ENCODE results near the gene LIMS1. TPM values are rescaled to one million over a fixed set of nuclear protein-coding genes. Genes with fewer than 3 reads are reported as not detected.

LIMS1 gene
- polyA plus RNA-seq, 1 donor (not counting 4 experiments of a cell fraction or from before 2014, with no cell fraction given): 62.5 TPM

- peaks cover 24% of the 10 kb centered on the region for H3K4me1 ChIP-seq (ENCODE audit: control insufficient read depth, extremely low read depth, insufficient read depth, low read length)
- no peak for TF ChIP-seq EZH2 (IDR thresholded peaks at IDR 0.05; ENCODE audit: low read length)
- TF ChIP-seq CTCF (optimal IDR thresholded peaks at IDR 0.05 in 1 of 3, IDR thresholded peaks at IDR 0.05 in 1 of 3, conservative IDR thresholded peaks at IDR 0.05 in 1 of 3; ENCODE audit: extremely low read depth in 1 of 3, insufficient read depth in 2 of 3, low read length in 3 of 3): no peak
- H3K36me3 ChIP-seq (ENCODE audit: control insufficient read depth in 2 of 2, extremely low read depth in 1 of 2, insufficient read depth in 2 of 2, low read length in 2 of 2): no peaks in the 10 kb centered on the region
- H3K79me2 ChIP-seq (ENCODE audit: control insufficient read depth, insufficient read depth, low read length): peaks cover 75% of the 10 kb centered on the region
- no peak overlapping the region for H2AFZ ChIP-seq (ENCODE audit: control insufficient read depth, low read length)
- no peaks in the 10 kb centered on the region for H3K27me3 ChIP-seq (ENCODE audit: control insufficient read depth, extremely low read depth, insufficient read depth, low read length)
- no peak overlapping the region for H3K27ac ChIP-seq (ENCODE audit: control insufficient read depth, insufficient read depth, low read length)
- H4K20me1 ChIP-seq (ENCODE audit: control insufficient read depth, extremely low read depth, insufficient read depth, low read length): no peaks in the 10 kb centered on the region
- H3K9ac ChIP-seq (ENCODE audit: control insufficient read depth, extremely low read depth, insufficient read depth, low read length): no peak overlapping the region
- dilution Hi-C loops (cut with MboI; ENCODE audit: extremely low pct_ligation_motif_present, low sequenced_read_pairs): no loop called here
- no peaks in the 10 kb centered on the region for H3K9me1 ChIP-seq (ENCODE audit: control insufficient read depth, extremely low read depth, insufficient read depth, low read length)
- FAIRE-seq (no peak), DNase-seq (ENCODE audit: low read depth, low spot score) (no peak)
- no peak overlapping the region for H3K4me2 ChIP-seq (ENCODE audit: control insufficient read depth, extremely low read depth, insufficient read depth, low read depth, low read length)
- H3K4me3 ChIP-seq (ENCODE audit: control insufficient read depth in 2 of 3, extremely low read depth in 1 of 3, insufficient read depth in 2 of 3, low read depth in 1 of 3, low read length in 3 of 3): no peak overlapping the region
- no peaks in the 10 kb centered on the region for H3K9me3 ChIP-seq (ENCODE audit: control insufficient read depth, low read depth, low read length)
Measured at GRCh38 chr2:108585436-108585835, 51.2 kb downstream of the LIMS1 start.

GRCh38 chr2:108586116-108586515 lies 51.8 kb downstream of the LIMS1 start:
- dilution Hi-C loops (cut with MboI; ENCODE audit: extremely low pct_ligation_motif_present, low sequenced_read_pairs): no loop called here
- no peaks in the 10 kb centered on the region for H3K9me3 ChIP-seq (ENCODE audit: control insufficient read depth, low read depth, low read length)
- H4K20me1 ChIP-seq (ENCODE audit: control insufficient read depth, extremely low read depth, insufficient read depth, low read length): no peaks in the 10 kb centered on the region
- H3K27ac ChIP-seq (ENCODE audit: control insufficient read depth, insufficient read depth, low read length): peak overlapping the region; percentile 57
- H3K36me3 ChIP-seq (ENCODE audit: control insufficient read depth in 2 of 2, extremely low read depth in 1 of 2, insufficient read depth in 2 of 2, low read length in 2 of 2): no peaks in the 10 kb centered on the region
- H3K9ac ChIP-seq (ENCODE audit: control insufficient read depth, extremely low read depth, insufficient read depth, low read length): no peak overlapping the region
- no peak overlapping the region for H3K4me3 ChIP-seq (ENCODE audit: control insufficient read depth in 2 of 3, extremely low read depth in 1 of 3, insufficient read depth in 2 of 3, low read depth in 1 of 3, low read length in 3 of 3)
- H3K9me1 ChIP-seq (ENCODE audit: control insufficient read depth, extremely low read depth, insufficient read depth, low read length): no peaks in the 10 kb centered on the region
- TF ChIP-seq EZH2 (IDR thresholded peaks at IDR 0.05; ENCODE audit: low read length) (no peak), CTCF (optimal IDR thresholded peaks at IDR 0.05 in 1 of 3, IDR thresholded peaks at IDR 0.05 in 1 of 3, conservative IDR thresholded peaks at IDR 0.05 in 1 of 3; ENCODE audit: extremely low read depth in 1 of 3, insufficient read depth in 2 of 3, low read length in 3 of 3) (no peak)
- H3K79me2 ChIP-seq (ENCODE audit: control insufficient read depth, insufficient read depth, low read length): peaks cover 75% of the 10 kb centered on the region
- DNase-seq (ENCODE audit: low read depth, low spot score): no peak
- H3K4me1 ChIP-seq (ENCODE audit: control insufficient read depth, extremely low read depth, insufficient read depth, low read length): peaks cover 24% of the 10 kb centered on the region
- FAIRE-seq: no peak
- no peak overlapping the region for H3K4me2 ChIP-seq (ENCODE audit: control insufficient read depth, extremely low read depth, insufficient read depth, low read depth, low read length)
- H2AFZ ChIP-seq (ENCODE audit: control insufficient read depth, low read length): no peak overlapping the region
- no peaks in the 10 kb centered on the region for H3K27me3 ChIP-seq (ENCODE audit: control insufficient read depth, extremely low read depth, insufficient read depth, low read length)
